HepG2 (cell line): ENCODE results near the gene CPLX3. TPM values are rescaled to one million over a fixed set of nuclear protein-coding genes. Genes with fewer than 3 reads are reported as not detected.

Experiments
- ATAC-seq: fragments of 200-7000 bp; cut with Tn5 transposase; 3 replicates; pipeline ENCODE4 v1.9.1; 2020; ENCODE audit warnings: mild to moderate bottlenecking, moderate library complexity
- BruUV-seq: library from RNA; stranded (reverse); fragments of 400-500 nt; replicated peaks from 2 replicates; lab custom pipeline; 2021; lab: Mats Ljungman, UMichigan
- CTCF ChIA-PET: fragments of 300-600 bp; formaldehyde crosslinking; extraction: SDS; loops from one replicate; lab custom pipeline; 2021; ENCODE audit warnings: low total read pairs, inconsistent platforms, low intra/inter-chr PET ratio; lab: Yijun Ruan, JAX
- POLR2A ChIA-PET: fragments of 350-600 bp; sonication (Branson Sonifier 250); formaldehyde crosslinking; loops from one replicate; lab custom pipeline; 2020; ENCODE audit warnings: antibody characterized with exemption, inconsistent platforms; lab: Yijun Ruan, JAX
- DNase-seq: peaks from one replicate; pipeline ENCODE4 v3.0.0-alpha.2; 2015; ENCODE audit warnings: low spot score
- FAIRE-seq: peaks from 3 replicates; lab custom pipeline; 2011; peaks lifted over from hg19 to GRCh38; lab: Jason Lieb, UNC
- H2AFZ ChIP-seq: one replicate; pipeline ENCODE4 v1.6.1; 2011; ENCODE audit warnings: low read length, inconsistent platforms
- H3K27ac ChIP-seq: fragments of 300-600 bp; 3 replicates; pipeline ENCODE4 v1.8.0; 2011; ENCODE audit warnings: mixed run types, mild to moderate bottlenecking, mixed read lengths, low read length, inconsistent platforms; ENCODE audit not compliant: insufficient read depth; ENCODE audit errors: extremely low read length
- H3K27me3 ChIP-seq, 2 experiments: fragments of 200-600 bp in 1 of 2; 2 replicates in 1 of 2; 3 replicates in 1 of 2; pipeline versions ENCODE4 v1.6.0 to v1.8.0; 2011; ENCODE audit warnings: low read length in 2 of 2, mild to moderate bottlenecking in 2 of 2, moderate library complexity in 2 of 2, inconsistent platforms in 1 of 2; ENCODE audit not compliant: insufficient read depth in 2 of 2, control insufficient read depth in 1 of 2
- H3K36me3 ChIP-seq, 2 experiments: fragments of 200-600 bp in 1 of 2; replicated peaks in 1 of 2; 2 replicates in 1 of 2; 3 replicates in 1 of 2; pipeline versions ENCODE4 v1.5.1 to v1.8.0; 2011; ENCODE audit warnings: low read length in 2 of 2, inconsistent platforms in 1 of 2; ENCODE audit not compliant: insufficient read depth in 2 of 2, control insufficient read depth in 1 of 2
- H3K4me1 ChIP-seq: 2 replicates; pipeline ENCODE4 v1.5.1; 2012; ENCODE audit warnings: low read length, inconsistent platforms; ENCODE audit not compliant: insufficient read depth
- H3K4me2 ChIP-seq: 2 replicates; pipeline ENCODE4 v1.6.0; 2011; ENCODE audit warnings: low read depth, low read length, inconsistent platforms
- H3K4me3 ChIP-seq, 3 experiments: fragments of 200-600 bp in 1 of 3; sonication (generic), shearing (Covaris generic) in 1 of 3; replicated peaks in 1 of 3; 2 replicates each; pipeline ENCODE4 v1.5.1; 2011 to 2016; ENCODE audit warnings: low read length in 3 of 3, inconsistent platforms in 2 of 3, low read depth in 2 of 3, mild to moderate bottlenecking in 2 of 3, control low read depth in 1 of 3, mixed read lengths in 1 of 3; ENCODE audit not compliant: insufficient read depth in 1 of 3
- H3K79me2 ChIP-seq: one replicate; pipeline ENCODE4 v1.6.1; 2011; ENCODE audit warnings: low read length, inconsistent platforms; ENCODE audit not compliant: insufficient read depth
- H3K9ac ChIP-seq: 2 replicates; pipeline ENCODE4 v1.6.0; 2011; ENCODE audit warnings: mild to moderate bottlenecking, low read depth, low read length, inconsistent platforms; ENCODE audit not compliant: insufficient read depth
- H3K9me3 ChIP-seq: 2 replicates; pipeline ENCODE4 v1.5.1; 2012; ENCODE audit warnings: mild to moderate bottlenecking, low read length
- H4K20me1 ChIP-seq: 2 replicates; pipeline ENCODE4 v1.6.0; 2011; ENCODE audit warnings: inconsistent platforms, mild to moderate bottlenecking, low read length, moderate library complexity; ENCODE audit not compliant: insufficient read depth
- NFIB ChIP-seq: sonication (generic); formaldehyde crosslinking; IDR thresholded peaks from 2 replicates; pipeline ENCODE4 v1.9.0; 2021; ENCODE audit warnings: missing genetic modification reagents, mild to moderate bottlenecking, borderline replicate concordance
- NR0B2 ChIP-seq: sonication (generic); formaldehyde crosslinking; IDR thresholded peaks from 2 replicates; pipeline ENCODE4 v1.4.0; 2020; ENCODE audit warnings: mild to moderate bottlenecking, missing genetic modification reagents
- SALL1 ChIP-seq: sonication (generic); formaldehyde crosslinking; IDR thresholded peaks from 2 replicates; pipeline ENCODE4 v1.8.0; 2022; ENCODE audit warnings: mild to moderate bottlenecking, missing genetic modification reagents
- SIN3A ChIP-seq: IDR thresholded peaks from 2 replicates; pipeline ENCODE4 v1.6.1; 2011; ENCODE audit warnings: low read depth, mild to moderate bottlenecking, control low read depth, low read length, borderline replicate concordance
- SP4 ChIP-seq: sonication (generic); formaldehyde crosslinking; IDR thresholded peaks from 2 replicates; pipeline ENCODE4 v1.8.1; 2023; ENCODE audit warnings: mild to moderate bottlenecking, missing genetic modification reagents
- THAP9 ChIP-seq: sonication (generic); formaldehyde crosslinking; IDR thresholded peaks from 2 replicates; pipeline ENCODE4; 2020; ENCODE audit warnings: missing genetic modification reagents, mild to moderate bottlenecking, borderline replicate concordance
- YEATS2 ChIP-seq: sonication (generic); formaldehyde crosslinking; IDR thresholded peaks from 2 replicates; pipeline ENCODE4 v1.4.0; 2020; ENCODE audit warnings: missing genetic modification reagents, borderline replicate concordance
- ZFP36 ChIP-seq: fragments of 150-350 bp; IDR thresholded peaks from 2 replicates; pipeline ENCODE4 v1.6.1; 2018; ENCODE audit warnings: borderline replicate concordance, low read length, low read depth; ENCODE audit not compliant: partially characterized antibody
- ZNF513 ChIP-seq: sonication (generic); formaldehyde crosslinking; conservative IDR thresholded peaks from 2 replicates; pipeline ENCODE4 v1.5.0; 2020; ENCODE audit warnings: missing genetic modification reagents
- ZNF687 ChIP-seq: sonication (generic); formaldehyde crosslinking; IDR thresholded peaks from 2 replicates; pipeline ENCODE4 v1.5.1; 2020; ENCODE audit warnings: mild to moderate bottlenecking, missing genetic modification reagents, moderate library complexity
- ZSCAN21 ChIP-seq: sonication (generic); formaldehyde crosslinking; IDR thresholded peaks from 2 replicates; pipeline ENCODE4 v1.8.0; 2022; ENCODE audit warnings: mild to moderate bottlenecking, missing genetic modification reagents, moderate library complexity, borderline replicate concordance
- WGBS: methylation state at CpG from one replicate; pipeline ENCODE4 v1.1.6; 2017; ENCODE audit warnings: low lambda C conversion rate; 5-methylcytosine and 5-hydroxymethylcytosine counted together
- in situ Hi-C: cut with HindIII; loops from 2 replicates; pipeline ENCODE4 v1.10.0; 2017; ENCODE audit warnings: low pct_unique_long_range_greater_than_20kb; ENCODE audit not compliant: extremely low pct_ligation_motif_present
- intact Hi-C: fragments of 100-400 bp; cut with micrococcal nuclease; formaldehyde crosslinking; loops from one replicate; pipeline ENCODE4 v1.10.0; 2022; ENCODE audit not compliant: unreplicated experiment
- polyA plus RNA-seq, 8 experiments: library from polyadenylated mRNA; depleted of rRNA in 3 of 8; stranded (reverse) in 7 of 8; unstranded in 1 of 8; fragments of >200 nt; fragmentation: Illumina TruSeq in 4 of 8; extraction: Trizol in 4 of 8; gene quantifications; 2 replicates each; pipeline versions ENCODE4 v1.2.1 to v1.2.3, GENCODE V29; 2011 to 2016; ENCODE audit warnings: low read depth in 4 of 8, missing spikeins in 1 of 8, mixed read lengths in 1 of 8; ENCODE audit not compliant: insufficient read depth in 1 of 8
- total RNA-seq, 5 experiments: library from RNA; depleted of rRNA; stranded (reverse); fragments of >200 nt; fragmentation: Illumina TruSeq; extraction: Trizol; gene quantifications; 2 replicates each; pipeline ENCODE4 v1.2.3, GENCODE V29; 2016; ENCODE audit warnings: low read depth in 1 of 5

CPLX3 gene
- total and polyA plus RNA-seq, 2 of the 13 experiments (the other 11 are each of a cell fraction or from before 2014, with no cell fraction given), result not detected

GRCh38 chr15:74776821-74777768, 49.3 kb upstream of the CPLX3 start:
- no peak overlapping the region for H2AFZ ChIP-seq
- H3K27ac ChIP-seq, result peak overlapping the region; percentile 1
- H3K4me2 ChIP-seq, result peak overlapping the region; percentile 81
- H4K20me1 ChIP-seq, result no peaks in the 10 kb centered on the region
- H3K4me3 ChIP-seq, result peak overlapping the region; percentile 8 to 51 (median 23); a peak in 2 of 6 replicates
- BruUV-seq, result no TSS peak
- no peaks in the 10 kb centered on the region for H3K36me3 ChIP-seq
- FAIRE-seq (no peak), DNase-seq (no peak), ATAC-seq (peak; percentile 30)
- no peaks in the 10 kb centered on the region for H3K27me3 ChIP-seq
- intact Hi-C loops (no loop called here), in situ Hi-C loops (loop anchor here (10.0 kb wide), 1 partner anchor 178 kb away; the partner anchor contains the start of gene RPP25)
- no peaks in the 10 kb centered on the region for H3K9me3 ChIP-seq
- CTCF ChIA-PET, result interaction anchor here (2.5 kb wide), 1 partner anchor 23 kb away, joined by 6 read pairs; no protein-coding TSS in a partner anchor
- H3K9ac ChIP-seq, result peak overlapping the region; percentile 13; the same call in 1 of the 2 replicates
- 1% methylated on average over 6 of the region's 13 CpGs for WGBS
- H3K79me2 ChIP-seq, result no peaks in the 10 kb centered on the region
- POLR2A ChIA-PET, result interaction anchor here (0.7 to 2.3 kb wide), 7 partner anchors 8 to 591 kb away, joined by 3 to 7 read pairs (median 5); partner anchors contain the start of genes CLK3, CYP1A1 and MAN2C1
- H3K4me1 ChIP-seq, result peaks cover 89% of the 10 kb centered on the region
- peak; percentile 52 for TF ChIP-seq ZNF687
- peak; percentile 77; the same call in 1 of the 2 replicates for TF ChIP-seq THAP9 (CRISPR knock-in tag)
- no peak for TF ChIP-seq ZSCAN21 (CRISPR knock-in tag)
- TF ChIP-seq ZFP36, result no peak
- TF ChIP-seq SIN3A, result 0 out of 2 replicates have a peak, but pooled peaks have one; percentile 24
- TF ChIP-seq NFIB (CRISPR knock-in tag), result 0 out of 2 replicates have a peak, but pooled peaks have one; percentile 42
- TF ChIP-seq YEATS2 (CRISPR knock-in tag), result no peak
- TF ChIP-seq NR0B2 (CRISPR knock-in tag), result no peak
- TF ChIP-seq ZNF513 (CRISPR knock-in tag), result no peak
- TF ChIP-seq SP4 (CRISPR knock-in tag), result 0 out of 2 replicates have a peak, but pooled peaks have one; percentile 17
- TF ChIP-seq SALL1, result peak; percentile 68; the same call in 1 of the 2 replicates
